Stimulated activated naive B cell treated with anti-CD40 and anti-IgM and Interleukin-4, amounts not matched to agents 10 μg/mL and 1 μg/mL and 100 μg/mL, for 72 hours (primary cell): Measurements from ENCODE around the gene ZFP36.
"Not testable (repeated sequence)": the region's sequence is repeated elsewhere in the genome, so short reads cannot be mapped to it uniquely, and the experiment has no call there.

Experiments used
- ATAC-seq, 2 donors: fragments of 150-1000 bp; cut with Tn5 transposase; replicated peaks; 2 replicates each; pipeline ENCODE4 v1.10.0; 2021; ENCODE audit warnings: moderate library complexity in 1 of 2
- DNase-seq: peaks from one replicate; pipeline ENCODE4 v3.0.0; 2021
- H3K27ac Mint-ChIP-seq: one replicate; pipeline ENCODE4 v1.8.0; 2022; ENCODE audit warnings: mild to moderate bottlenecking, mixed read lengths
- H3K27me3 Mint-ChIP-seq, 2 donors: one replicate each; pipeline ENCODE4 v1.8.0; 2022; ENCODE audit warnings: mixed read lengths in 2 of 2
- H3K36me3 Mint-ChIP-seq, 2 donors: one replicate each; pipeline ENCODE4 v1.8.0; 2022; ENCODE audit warnings: mixed read lengths in 2 of 2, mild to moderate bottlenecking in 1 of 2
- H3K4me1 Mint-ChIP-seq, 2 donors: one replicate each; pipeline ENCODE4 v1.8.0; 2022; ENCODE audit warnings: mixed read lengths in 2 of 2, mild to moderate bottlenecking in 1 of 2
- H3K4me3 Mint-ChIP-seq, 2 donors: one replicate each; pipeline ENCODE4 v1.8.0; 2022; ENCODE audit warnings: mild to moderate bottlenecking in 2 of 2, mixed read lengths in 2 of 2, moderate library complexity in 1 of 2
- H3K9me3 Mint-ChIP-seq, 2 donors: one replicate each; pipeline ENCODE4 v1.8.0; 2022; ENCODE audit warnings: mixed read lengths in 2 of 2, mild to moderate bottlenecking in 1 of 2

Gene ZFP36

DNA sequence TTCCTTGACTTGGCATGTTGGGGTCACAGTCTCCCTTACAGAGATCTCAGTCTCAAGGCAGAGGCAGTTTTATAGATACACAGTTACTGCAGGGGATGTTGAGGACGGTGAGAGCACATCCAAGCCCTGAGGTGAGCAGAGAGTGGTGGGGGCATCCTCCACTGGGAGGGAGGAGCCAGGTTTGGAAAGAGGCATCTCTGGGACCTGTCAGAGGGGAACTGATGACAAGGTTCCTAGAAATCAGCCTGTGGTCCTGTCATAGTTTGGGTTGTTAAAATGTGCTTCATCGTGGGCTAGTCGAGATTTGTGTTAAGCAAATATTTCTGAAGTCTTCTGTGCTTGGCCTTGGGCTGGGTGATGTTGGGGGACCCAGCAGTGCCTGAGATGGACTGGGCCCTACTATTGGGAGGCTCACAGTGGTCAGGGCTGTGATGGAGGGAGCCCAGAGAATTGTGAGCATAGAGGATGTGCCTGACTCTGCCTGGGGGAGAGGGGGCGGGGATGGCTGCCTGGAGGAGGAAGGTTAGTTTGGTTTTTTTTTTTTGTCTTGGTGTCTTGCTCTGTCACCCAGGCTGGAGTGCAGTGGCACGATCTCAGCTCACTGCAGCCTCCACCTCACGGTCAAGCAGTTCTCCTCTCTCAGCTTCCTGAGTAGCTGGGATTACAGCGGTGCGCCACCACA is 42.6 kb downstream of the ZFP36 start:
- no peak for DNase-seq

DNA sequence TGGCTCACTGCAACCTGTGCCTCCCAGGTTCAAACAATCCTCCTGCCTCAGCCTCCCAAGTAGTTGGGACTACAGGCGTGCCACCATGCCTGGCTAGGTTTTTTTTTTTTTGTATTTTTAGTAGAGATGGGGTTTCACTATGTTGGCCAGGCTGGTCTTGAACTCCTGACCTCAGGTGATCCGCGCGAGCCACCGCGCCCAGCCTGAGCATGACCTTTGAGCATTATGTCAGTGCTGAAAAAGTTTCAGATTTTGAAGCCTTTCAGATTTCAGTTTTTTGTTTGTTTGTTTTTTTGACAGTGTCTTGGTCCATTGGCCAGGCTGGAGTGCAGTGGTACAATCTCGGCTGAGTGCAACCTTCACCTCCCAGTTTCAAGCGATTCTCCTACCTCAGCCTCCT is 44.6 kb downstream of the ZFP36 start:
- H3K4me3 Mint-ChIP-seq, H3K9me3 Mint-ChIP-seq, H3K27ac Mint-ChIP-seq, H3K27me3 Mint-ChIP-seq, ATAC-seq, DNase-seq: not testable (repeated sequence)
- peaks cover 43 to 65% of the 10 kb centered on the region in 2 donors for H3K36me3 Mint-ChIP-seq
- H3K4me1 Mint-ChIP-seq: peaks cover 53 to 70% of the 10 kb centered on the region in 2 donors

More for the DNA sequence above, 42.6 kb downstream of the ZFP36 start:
- H3K4me3 Mint-ChIP-seq: peak overlapping the region; percentile 74 to 92
- no peak for ATAC-seq
- H3K27ac Mint-ChIP-seq: peak overlapping the region; percentile 93
- H3K36me3 Mint-ChIP-seq: peaks cover 49 to 69% of the 10 kb centered on the region in 2 donors
- H3K9me3 Mint-ChIP-seq: peaks cover 1 to 5% of the 10 kb centered on the region in 2 donors
- peaks cover 49 to 77% of the 10 kb centered on the region in 2 donors for H3K4me1 Mint-ChIP-seq
- no peaks in the 10 kb centered on the region for H3K27me3 Mint-ChIP-seq
